Psoas muscle (tissue), 8 donors: Measurements from ENCODE around the gene ITPK1. TPM values are rescaled to one million over a fixed set of nuclear protein-coding genes. Genes with fewer than 3 reads are reported as not detected.

Source experiments
- ATAC-seq, 4 donors: fragments of 200-7000 bp; cut with Tn5 transposase; one replicate each; pipeline ENCODE4 v1.9.1; 2020; ENCODE audit warnings: moderate library complexity in 3 of 4, mild to moderate bottlenecking in 2 of 4
- DNase-seq, 2 donors: peaks; one replicate each; pipeline ENCODE4 v3.0.0-alpha.2; 2020
- H3K27ac ChIP-seq: fragments of 200-600 bp; one replicate; pipeline ENCODE4 v1.8.0; 2022
- H3K27me3 ChIP-seq, 3 donors: fragments of 200-600 bp in 1 of 3; one replicate each; pipeline versions ENCODE4 v1.6.1 to v1.8.0; 2013 to 2022; ENCODE audit warnings: low read length in 2 of 3, mild to moderate bottlenecking in 2 of 3, moderate library complexity in 1 of 3; ENCODE audit not compliant: insufficient read depth in 3 of 3
- H3K36me3 ChIP-seq, 2 donors: fragments of 200-600 bp in 1 of 2; one replicate each; pipeline versions ENCODE4 v1.6.1 to v1.8.0; 2013 to 2022; ENCODE audit warnings: low read depth in 1 of 2, mild to moderate bottlenecking in 1 of 2, moderate library complexity in 1 of 2; ENCODE audit not compliant: insufficient read depth in 1 of 2
- H3K4me1 ChIP-seq: fragments of 200-600 bp; one replicate; pipeline ENCODE4 v1.8.0; 2022
- H3K4me3 ChIP-seq: fragments of 200-600 bp; one replicate; pipeline ENCODE4 v1.8.0; 2022; ENCODE audit warnings: mild to moderate bottlenecking
- H3K9me3 ChIP-seq: fragments of 200-600 bp; one replicate; pipeline ENCODE4 v1.8.0; 2022
- WGBS, 3 donors: extraction: QIAGEN DNeasy Blood & Tissue Kit; methylation state at CpG; one replicate each; pipeline versions ENCODE4 v1.1.6 to v1.1.7; 2013; 5-methylcytosine and 5-hydroxymethylcytosine counted together
- intact Hi-C, 2 donors: fragments of 100-400 bp; cut with DNase I; formaldehyde crosslinking; loops; one replicate each; pipeline versions ENCODE4 v1.11.0 to v1.14.2; 2022
- polyA plus RNA-seq, 3 donors: library from polyadenylated mRNA; stranded (reverse); fragments of 200-250 nt; gene quantifications; one replicate each; pipeline ENCODE4 v1.2.3, GENCODE V29; 2013
- total RNA-seq, 4 donors: library from RNA; stranded (reverse); fragmentation: NEBNext Ultra II Directional in 2 of 4; extraction: Animal tissue kit (Norgen Biotek cat#: 25700) in 2 of 4; gene quantifications; one replicate each; pipeline versions ENCODE4 v1.2.1 to v1.2.4, GENCODE V29; 2021 to 2023
- TF ChIP-seq, protein P1 (sequence below): fragments of 200-600 bp; IDR thresholded peaks from one replicate; pipeline ENCODE4 v1.8.0; 2022; ENCODE audit warnings: antibody characterized with exemption
- donor health status: healthy with polysubstance abuse.
- donor health status: DM: no; HTN: no; CAD: no; lungs with moderate emphysema.
- donor health status: Bipolar disorder and iron deficiency.
- donor health status: healthy.
- donor health status: DM: yes; HTN: yes; CAD: no.
- donor health status: DM: no; HTN: no; CAD: no.
- donor health status: DM: no; HTN: no; CAD: no.
- donor health status: DM: yes; HTN: yes; CAD: no.

ITPK1 gene
- total and polyA plus RNA-seq, 7 donors = 30.0 to 61.1 (median 42.7) TPM

DNA sequence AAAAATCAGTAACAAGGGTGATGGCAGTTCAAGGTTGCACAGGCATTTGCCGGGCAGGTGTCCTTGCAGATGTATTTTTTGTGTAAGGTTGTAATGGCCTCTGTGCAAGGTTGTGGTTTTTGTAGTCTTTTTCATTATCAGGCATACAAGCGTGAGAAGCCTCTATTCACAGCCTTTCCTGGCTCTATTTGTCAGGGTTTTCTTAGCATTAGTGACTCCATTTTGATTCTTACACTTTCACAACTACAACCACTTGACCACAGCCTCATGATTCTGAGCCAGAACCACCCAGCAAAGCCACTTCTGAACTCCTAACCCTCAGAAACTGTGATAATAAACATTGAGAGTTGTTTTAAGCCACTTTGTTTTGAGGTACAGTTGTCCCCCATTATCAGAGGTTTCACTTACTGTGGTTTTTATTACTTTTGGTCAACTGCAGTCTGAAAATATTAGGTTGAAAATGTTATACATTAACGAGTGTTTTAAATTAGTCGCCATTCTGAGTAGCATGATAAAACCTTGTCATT, 220.3 kb downstream of the ITPK1 start:
- WGBS, 3 donors = 86 to 93% (median 89%) methylated on average over 4 of the region's 4 CpGs
- DNase-seq (no peak), ATAC-seq (no peak)
- peaks cover 0 to 2% (median 0%) of the 10 kb centered on the region in 3 donors for H3K27me3 ChIP-seq
- no peak overlapping the region for H3K4me3 ChIP-seq
- intact Hi-C loops = no loop called here
- peaks cover 3% of the 10 kb centered on the region for H3K9me3 ChIP-seq
- TF ChIP-seq, protein P1, sequence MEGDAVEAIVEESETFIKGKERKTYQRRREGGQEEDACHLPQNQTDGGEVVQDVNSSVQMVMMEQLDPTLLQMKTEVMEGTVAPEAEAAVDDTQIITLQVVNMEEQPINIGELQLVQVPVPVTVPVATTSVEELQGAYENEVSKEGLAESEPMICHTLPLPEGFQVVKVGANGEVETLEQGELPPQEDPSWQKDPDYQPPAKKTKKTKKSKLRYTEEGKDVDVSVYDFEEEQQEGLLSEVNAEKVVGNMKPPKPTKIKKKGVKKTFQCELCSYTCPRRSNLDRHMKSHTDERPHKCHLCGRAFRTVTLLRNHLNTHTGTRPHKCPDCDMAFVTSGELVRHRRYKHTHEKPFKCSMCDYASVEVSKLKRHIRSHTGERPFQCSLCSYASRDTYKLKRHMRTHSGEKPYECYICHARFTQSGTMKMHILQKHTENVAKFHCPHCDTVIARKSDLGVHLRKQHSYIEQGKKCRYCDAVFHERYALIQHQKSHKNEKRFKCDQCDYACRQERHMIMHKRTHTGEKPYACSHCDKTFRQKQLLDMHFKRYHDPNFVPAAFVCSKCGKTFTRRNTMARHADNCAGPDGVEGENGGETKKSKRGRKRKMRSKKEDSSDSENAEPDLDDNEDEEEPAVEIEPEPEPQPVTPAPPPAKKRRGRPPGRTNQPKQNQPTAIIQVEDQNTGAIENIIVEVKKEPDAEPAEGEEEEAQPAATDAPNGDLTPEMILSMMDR = no peak
- H3K36me3 ChIP-seq = no peaks in the 10 kb centered on the region
- no peaks in the 10 kb centered on the region for H3K4me1 ChIP-seq
- no peak overlapping the region for H3K27ac ChIP-seq

DNA sequence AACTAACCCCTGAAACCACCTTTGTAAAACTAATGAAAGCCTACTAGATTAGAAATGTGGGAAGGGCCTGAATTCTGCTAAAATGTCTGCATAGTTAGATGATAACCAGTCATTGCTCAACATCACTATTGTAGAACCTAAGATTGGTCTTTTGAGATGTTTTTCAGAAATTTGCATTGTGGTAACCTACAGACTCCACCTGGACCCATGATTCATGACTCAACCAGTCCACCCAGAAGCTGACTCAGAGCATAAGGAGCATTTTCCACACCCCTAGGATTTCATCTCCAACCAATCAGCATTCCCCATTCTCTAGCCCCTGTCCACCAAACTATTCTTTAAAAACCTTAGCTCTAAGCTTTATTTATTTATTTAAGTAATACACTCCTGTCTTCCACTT, 223.1 kb downstream of the ITPK1 start:
- ATAC-seq = no peak
- no peaks in the 10 kb centered on the region for H3K4me1 ChIP-seq

DNA sequence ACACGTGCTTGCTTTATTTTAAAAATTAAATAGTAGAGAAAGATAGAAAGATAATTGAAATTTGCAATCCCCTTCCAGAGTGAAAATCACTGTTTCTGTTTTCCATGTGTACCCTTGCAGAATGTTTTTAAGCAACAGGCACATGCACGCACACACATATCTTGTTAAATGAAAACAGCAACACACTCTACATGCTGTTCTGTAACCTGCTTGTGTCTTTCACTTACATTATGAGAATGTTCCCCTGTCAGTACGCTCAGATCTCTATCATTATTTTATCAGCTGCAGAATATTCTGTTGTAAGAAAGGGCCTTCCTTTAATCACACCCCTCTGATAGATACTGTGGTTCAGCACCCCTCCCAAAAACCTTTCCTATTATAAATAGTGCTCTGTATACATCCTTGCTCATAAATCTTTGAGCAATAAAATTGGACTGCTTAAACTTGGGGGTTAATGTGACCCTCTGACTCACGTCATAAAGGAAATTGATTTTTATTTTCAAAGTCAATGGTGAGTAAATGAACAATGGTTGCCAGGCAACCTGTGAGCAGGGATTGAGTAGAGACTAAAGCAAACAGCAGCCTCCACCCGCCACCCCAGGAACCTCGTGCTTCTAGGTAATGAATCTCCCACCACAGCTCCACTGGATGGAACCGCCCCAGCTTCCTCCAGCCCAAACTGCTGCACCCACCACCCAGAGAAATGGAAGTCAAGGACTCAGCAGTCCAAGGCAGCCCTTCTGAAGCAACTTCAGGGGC, 224.7 kb downstream of the ITPK1 start:
- TF ChIP-seq, protein P1 = no peak
- no peak for ATAC-seq
- Histone ChIP-seq H3K4me1 (no peaks in the 10 kb centered on the region), H3K36me3 (no peaks in the 10 kb centered on the region), H3K4me3 (no peak overlapping the region), H3K9me3 (peaks cover 3% of the 10 kb centered on the region), H3K27ac (no peak overlapping the region), H3K27me3 (peaks cover 0 to 3% (median 2%) of the 10 kb centered on the region in 3 donors)
- no peak for DNase-seq
- intact Hi-C loops = no loop called here
- WGBS, 3 donors = 44 to 47% (median 45%) methylated on average over 7 of the region's 7 CpGs

More for the DNA sequence above, 223.1 kb downstream of the ITPK1 start:
- intact Hi-C loops = no loop called here
- no peak overlapping the region for H3K27ac ChIP-seq
- H3K4me3 ChIP-seq = no peak overlapping the region
- H3K27me3 ChIP-seq = peaks cover 0 to 2% (median 0%) of the 10 kb centered on the region in 3 donors
- TF ChIP-seq, protein P1 = no peak
- DNase-seq = no peak
- H3K36me3 ChIP-seq = no peaks in the 10 kb centered on the region
- peaks cover 3% of the 10 kb centered on the region for H3K9me3 ChIP-seq

DNA sequence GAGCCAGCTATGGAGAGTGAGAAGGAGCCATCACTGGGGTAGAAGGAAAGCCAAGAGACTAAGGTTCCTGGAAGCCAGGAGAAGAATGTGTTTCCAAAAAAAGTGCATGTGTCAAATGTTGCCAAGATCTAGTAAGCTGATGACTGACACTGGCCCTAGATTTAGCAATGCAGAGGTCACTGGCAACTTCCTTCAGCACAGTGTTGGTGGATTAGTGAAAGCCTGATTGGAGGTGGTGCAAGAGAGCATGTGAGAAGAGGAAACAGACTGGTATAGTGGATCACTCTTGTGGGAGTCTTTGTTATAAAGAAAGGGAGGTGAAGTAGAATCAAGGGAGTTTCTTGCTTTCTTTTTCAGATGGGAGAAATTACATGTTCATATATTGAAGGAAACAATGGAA, 226.8 kb downstream of the ITPK1 start:
- TF ChIP-seq, protein P1 = no peak
- DNase-seq (no peak), ATAC-seq (no peak)
- no peaks in the 10 kb centered on the region for H3K36me3 ChIP-seq
- H3K27ac ChIP-seq = no peak overlapping the region
- H3K4me3 ChIP-seq = no peak overlapping the region
- peaks cover 0 to 3% (median 0%) of the 10 kb centered on the region in 3 donors for H3K27me3 ChIP-seq
- H3K4me1 ChIP-seq = no peaks in the 10 kb centered on the region
- intact Hi-C loops = no loop called here
- H3K9me3 ChIP-seq = peaks cover 3% of the 10 kb centered on the region
